NCI-H524 (cell line): Measurements from ENCODE around the gene KSR1.
"Not testable (repeated sequence)": the region's sequence is repeated elsewhere in the genome, so short reads cannot be mapped to it uniquely, and the experiment has no call there.

Experiments
- DNase-seq, 2 experiments: peaks; one replicate each; lab custom pipeline; 2025; lab: John Stamatoyannopoulos, UW

KSR1 gene

GRCh38 chr17:27426471-27426870 is 29.8 kb upstream of the KSR1 start:
- DNase-seq = not testable (repeated sequence)

GRCh38 chr17:27427166-27427862 is 28.9 kb upstream of the KSR1 start:
- DNase-seq = not testable (repeated sequence)

GRCh38 chr17:27428781-27429505 is 27.3 kb upstream of the KSR1 start:
- DNase-seq = no peak

DNA sequence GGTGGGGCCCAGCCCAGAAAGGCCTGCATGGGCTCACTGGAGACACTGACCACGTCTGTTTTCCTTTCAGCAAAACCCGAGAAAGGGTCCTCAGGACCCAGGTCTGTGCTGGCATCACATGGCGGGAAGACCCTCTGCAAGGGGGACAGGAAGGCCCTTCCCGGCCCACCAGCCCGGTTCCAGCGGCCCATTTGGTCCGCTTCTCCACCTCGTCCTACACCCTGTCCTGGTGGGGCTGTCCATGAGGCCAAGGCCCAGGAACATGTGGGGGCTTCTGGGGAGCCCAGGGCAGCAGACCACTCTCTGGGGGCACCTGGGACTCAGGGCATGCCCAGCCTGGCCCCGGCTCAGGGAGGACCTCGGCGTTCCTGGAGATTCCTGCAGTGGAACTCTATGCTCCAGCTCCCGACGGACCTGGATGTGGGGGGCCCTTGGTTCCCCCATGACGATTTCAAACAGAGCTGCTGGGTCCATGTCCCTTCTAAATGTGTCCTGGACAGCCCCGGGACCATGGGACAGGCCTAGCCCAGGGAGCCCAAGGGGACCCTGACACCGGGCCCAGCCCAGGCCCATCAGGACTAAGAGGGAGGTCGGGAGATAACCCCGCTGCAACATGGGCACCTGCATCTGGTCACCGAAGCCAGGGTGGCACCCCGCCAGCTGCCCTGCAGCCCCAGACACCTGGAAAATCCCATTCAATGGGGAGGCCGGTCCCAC is 26.4 kb upstream of the KSR1 start:
- DNase-seq = no peak

DNA sequence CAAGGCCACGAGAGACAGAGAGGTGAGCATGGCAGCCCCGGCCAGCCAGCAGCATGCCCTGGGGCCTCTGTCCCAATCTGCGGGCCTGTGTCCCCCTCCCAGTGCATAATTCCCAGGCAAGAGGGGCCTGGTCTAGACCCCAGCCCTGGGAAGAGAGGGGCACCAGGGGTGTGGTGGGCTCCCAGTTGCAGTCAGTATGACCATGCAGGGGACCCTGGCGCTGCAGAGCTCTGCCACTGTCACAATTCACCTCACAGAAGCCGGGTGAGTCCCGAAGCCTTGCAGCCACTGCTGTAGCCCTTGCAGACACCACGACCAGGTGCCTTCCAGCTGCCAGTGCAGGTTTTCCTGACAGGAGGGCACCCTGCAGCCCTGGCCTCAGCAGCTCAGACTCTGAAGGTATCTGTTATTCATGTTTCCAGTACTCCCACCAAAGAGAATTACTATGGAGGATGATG is 25.8 kb upstream of the KSR1 start:
- DNase-seq = no peak

DNA sequence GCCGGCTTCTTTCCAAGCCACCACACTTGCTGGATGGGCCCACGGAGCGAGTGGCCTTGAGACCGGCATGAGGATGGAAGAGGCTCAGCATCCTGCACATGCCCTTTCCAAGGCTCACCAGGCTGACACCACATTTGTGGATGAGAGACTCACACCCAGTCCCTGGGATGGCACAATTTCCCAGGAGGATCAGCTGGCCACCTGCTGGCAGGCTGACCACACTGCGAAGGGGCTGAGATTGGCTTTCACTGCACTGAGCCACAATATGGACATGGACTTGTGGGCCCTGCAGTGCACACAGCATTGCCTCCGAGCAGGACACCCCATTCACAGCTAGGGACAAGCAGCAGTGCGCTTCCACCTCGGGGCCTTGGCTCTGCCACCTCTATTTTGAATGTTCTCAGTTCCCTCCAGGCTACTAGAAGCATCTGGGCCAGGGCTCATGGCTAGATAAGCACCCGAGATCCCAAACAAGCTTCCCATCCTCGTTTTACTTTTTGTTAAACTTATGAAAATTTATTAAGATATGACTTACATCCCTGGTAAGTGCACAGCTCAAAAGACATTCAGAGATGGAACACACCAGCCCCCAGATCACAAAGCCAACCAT is 25.3 kb upstream of the KSR1 start:
- peak in 1 of 2 experiments; percentile 40 for DNase-seq

- DNase-seq = no peak
Measured at GRCh38 chr17:27433521-27433920, 22.7 kb upstream of the KSR1 start.

DNA sequence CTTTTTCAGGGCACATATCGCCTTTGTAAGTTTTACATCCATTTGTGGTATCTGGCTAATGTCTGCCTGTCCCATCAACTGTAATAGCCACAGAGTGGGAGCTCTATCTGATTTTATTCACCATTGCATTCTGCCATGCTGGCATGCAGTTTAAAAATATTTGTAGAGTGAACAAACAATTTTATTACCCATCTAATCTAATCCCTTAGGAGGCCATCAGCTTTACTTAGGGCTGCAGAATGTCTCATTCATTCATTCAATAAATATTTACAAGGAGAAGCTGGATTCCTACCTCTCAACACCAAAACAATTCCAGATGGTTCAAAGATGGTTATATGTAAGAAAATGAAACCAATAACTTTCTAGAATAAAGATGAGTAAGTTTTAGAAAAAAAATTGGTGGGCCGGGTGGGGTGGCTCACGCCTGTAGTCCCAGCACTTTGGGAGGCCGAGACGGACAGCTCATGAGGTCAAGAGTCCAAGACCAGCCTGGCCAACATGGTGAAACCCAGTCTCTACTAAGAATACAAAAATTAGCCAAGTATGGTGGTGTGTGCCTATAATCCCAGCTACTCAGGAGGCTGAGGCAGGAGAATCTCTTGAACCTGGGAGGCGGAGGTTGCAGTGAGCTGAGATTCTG is 20.7 kb upstream of the KSR1 start:
- not testable (repeated sequence) for DNase-seq

GRCh38 chr17:27438348-27438998 is 17.8 kb upstream of the KSR1 start:
- DNase-seq = no peak

GRCh38 chr17:27439342-27439741 is 16.9 kb upstream of the KSR1 start:
- DNase-seq = no peak

DNA sequence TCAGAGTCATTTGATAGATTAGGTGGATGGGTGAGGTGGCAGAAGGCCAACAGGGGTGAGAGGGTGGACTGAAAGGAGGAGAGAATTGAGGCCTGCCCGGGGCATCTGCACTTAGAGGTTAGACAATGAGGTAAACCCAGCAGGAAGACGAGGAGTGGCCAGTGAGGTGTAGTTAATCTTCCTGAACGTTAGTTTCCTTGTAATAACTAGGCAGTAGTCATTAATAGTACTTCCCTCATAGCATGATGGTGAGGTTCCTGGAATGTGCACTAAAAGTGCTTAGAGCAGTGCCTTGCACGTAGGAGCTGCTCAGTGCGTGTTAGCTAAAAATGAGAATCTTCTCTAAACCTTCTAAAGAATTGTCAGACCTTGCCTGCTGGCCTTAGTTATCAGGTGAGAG is 13.5 kb upstream of the KSR1 start:
- no peak for DNase-seq

DNA sequence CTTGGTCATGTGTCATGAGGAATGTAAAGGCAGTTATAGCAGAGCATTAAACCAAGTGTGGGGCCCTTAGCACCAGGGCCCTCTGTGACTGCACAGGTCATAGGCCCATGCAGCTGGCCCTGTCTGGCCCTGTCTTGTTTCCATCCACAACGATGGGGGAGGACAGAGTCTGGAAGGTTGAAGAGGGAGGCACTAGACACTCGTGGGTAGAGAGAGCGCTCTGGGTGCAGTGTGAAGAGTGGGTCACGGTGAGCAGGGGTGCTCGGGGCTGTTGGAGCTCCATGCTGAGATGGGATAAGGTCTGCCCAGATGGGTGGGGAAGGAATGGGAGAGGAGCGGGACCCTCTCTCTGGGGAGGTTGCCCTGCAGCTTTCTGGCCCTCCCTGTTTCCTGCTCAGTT is 12.8 kb upstream of the KSR1 start:
- no peak for DNase-seq

DNA sequence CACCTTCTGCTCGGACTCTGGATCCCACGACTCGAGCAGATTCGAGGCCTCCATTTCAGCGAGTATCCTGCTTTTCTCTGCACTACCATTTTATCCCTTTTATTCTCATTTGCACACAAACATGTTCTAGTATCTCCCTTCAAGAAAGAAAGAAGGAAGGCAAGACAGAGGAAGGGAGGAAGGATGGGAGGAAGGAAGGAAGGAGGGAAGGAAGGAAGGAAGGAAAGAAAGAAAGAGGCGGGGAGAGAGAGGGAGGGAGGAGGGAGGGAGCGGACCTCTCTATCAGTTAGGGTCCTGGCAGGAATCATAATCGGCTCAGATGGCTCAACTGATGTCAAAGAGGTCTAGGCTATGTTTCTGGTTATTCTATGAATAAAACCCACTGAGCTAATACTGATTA is 10.3 kb upstream of the KSR1 start:
- no peak for DNase-seq

- DNase-seq = peak in 1 of 2 experiments; percentile 43
Measured at GRCh38 chr17:27446569-27447301, 9.5 kb upstream of the KSR1 start.

- DNase-seq = not testable (repeated sequence)
Measured at GRCh38 chr17:27448534-27448933, 7.7 kb upstream of the KSR1 start.

GRCh38 chr17:27449541-27449940 is 6.7 kb upstream of the KSR1 start:
- no peak for DNase-seq

GRCh38 chr17:27449988-27450387 is 6.3 kb upstream of the KSR1 start:
- no peak for DNase-seq

DNA sequence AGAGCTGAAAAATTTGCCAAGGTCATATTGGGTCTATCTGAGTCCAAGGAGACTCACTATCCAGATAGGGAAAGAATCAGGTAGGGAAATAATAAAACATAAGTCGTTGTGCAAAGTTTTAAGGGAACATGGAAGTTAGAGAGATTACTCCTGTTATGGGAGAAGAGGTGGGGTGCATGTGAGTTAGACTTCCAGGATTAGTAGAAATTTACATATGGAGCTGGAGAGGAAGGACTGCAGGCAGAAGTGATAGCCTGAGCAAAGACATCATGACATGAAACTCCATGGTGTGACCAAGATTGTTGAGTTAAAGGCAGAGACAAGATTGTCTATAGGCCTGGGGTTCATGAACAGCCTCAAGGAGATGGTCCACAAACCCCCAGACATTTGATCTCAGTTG is 5.8 kb upstream of the KSR1 start:
- no peak for DNase-seq

GRCh38 chr17:27451906-27452305 is 4.3 kb upstream of the KSR1 start:
- DNase-seq = no peak

GRCh38 chr17:27452828-27453227 is 3.4 kb upstream of the KSR1 start:
- peak in 1 of 2 experiments; percentile 36 for DNase-seq

GRCh38 chr17:27453471-27453870 is 2.8 kb upstream of the KSR1 start:
- DNase-seq = no peak
